Germinal center (tissue), 1 donor: Measurements from ENCODE around the gene KRTAP5-6.
"Not testable (repeated sequence)": the region's sequence is repeated elsewhere in the genome, so short reads cannot be mapped to it uniquely, and the experiment has no call there.

Source experiments
- DNase-seq: peaks from one replicate; pipeline ENCODE4 v3.0.0; 2012; ENCODE audit warnings: mixed read lengths, low spot score

KRTAP5-6 gene

GRCh38 chr11:1661454-1662269 lies 35.3 kb upstream of the KRTAP5-6 start:
- not testable (repeated sequence) for DNase-seq

- not testable (repeated sequence) for DNase-seq
Measured at GRCh38 chr11:1662699-1663283, 34.2 kb upstream of the KRTAP5-6 start.

GRCh38 chr11:1665313-1665712 lies 31.7 kb upstream of the KRTAP5-6 start:
- no peak for DNase-seq

DNA sequence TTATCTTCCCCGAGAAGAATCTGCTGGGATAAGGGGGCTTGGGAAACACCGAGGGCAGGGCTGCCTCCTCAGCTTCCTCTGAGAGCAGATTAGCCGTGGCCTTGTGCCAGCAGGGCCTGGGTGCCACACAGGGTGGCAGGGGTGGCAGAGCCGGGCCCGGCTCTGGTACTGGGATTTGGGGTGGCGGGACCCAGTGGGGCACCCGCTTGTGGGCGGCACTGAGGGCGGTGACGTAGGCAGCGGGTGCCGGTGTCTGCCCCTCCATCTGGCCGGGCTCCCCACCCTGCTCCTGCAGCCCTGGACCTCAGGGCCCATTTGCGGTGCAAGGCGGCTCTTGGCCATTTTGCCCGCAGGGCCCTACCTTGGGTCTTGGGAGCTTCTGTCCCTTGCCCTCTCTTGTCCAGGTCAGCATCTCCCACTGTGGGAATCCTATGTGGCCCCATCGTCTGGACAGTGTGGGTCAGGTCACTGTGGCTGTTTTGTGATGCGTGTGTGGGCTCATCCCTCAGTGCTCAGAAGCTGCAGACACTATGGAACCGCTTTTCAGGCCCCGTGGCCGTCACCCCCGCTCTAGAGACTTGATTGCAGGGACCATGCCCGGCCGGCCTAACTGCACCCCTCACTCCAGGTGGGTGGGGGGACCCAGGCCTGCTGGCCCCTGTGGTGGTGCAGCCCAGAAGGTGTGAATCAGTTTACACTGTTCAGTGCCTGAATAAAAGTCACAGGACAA lies 29.7 kb upstream of the KRTAP5-6 start:
- DNase-seq: no peak

DNA sequence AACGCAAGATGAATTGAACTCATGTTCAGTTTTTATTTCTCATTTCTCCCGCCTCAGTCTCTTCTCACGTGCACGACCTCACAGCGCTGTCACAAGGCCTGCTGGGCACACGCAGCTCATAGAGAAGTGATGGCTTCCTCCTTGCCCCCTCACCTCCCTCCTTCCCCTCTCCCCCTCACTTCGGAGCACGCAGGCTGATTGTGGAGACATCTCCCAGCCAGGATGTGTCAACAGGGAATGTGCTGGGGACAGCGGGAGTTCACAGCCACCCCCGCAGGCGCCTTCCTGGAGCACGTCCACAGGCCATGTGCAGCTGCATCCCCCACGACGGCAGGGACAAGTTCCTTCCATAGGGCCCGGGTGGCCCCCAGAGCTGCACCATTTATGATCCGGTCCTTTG lies 29.1 kb upstream of the KRTAP5-6 start:
- DNase-seq: no peak

- no peak for DNase-seq
Measured at GRCh38 chr11:1668911-1669473, 28.0 kb upstream of the KRTAP5-6 start.

DNA sequence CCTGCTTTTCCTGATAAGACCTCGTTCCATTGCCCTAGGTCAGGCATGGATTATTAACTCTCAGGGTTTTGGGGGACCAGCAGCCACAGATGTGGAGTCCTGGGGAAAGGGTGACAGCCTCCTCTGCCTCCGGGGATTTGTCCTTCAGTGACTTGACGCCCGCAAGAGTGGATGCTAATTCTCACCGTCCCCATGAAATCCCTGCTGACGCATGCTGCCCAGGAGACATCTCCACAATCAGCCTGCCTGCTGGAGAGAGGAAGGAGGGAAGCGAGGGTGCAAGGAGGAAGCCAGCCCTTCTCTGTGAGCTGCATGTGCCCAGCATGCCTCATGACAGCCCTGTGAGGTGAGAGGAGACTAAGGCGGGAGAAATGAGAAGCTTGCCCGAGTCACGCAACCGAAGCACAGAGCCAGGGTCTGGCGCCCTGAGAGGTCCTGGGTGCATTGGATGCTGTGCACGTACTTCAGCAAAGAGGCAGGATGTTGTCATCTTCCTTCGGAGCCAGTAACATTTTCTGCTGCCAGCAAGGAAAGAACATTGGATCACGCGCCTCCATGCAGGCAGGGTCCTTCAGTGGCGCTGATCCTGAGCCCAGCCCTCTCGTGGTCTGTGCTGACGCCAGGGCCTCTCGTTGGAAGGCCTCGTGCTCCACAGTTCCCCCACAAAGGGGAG lies 27.3 kb upstream of the KRTAP5-6 start:
- DNase-seq: no peak

- DNase-seq: not testable (repeated sequence)
Measured at GRCh38 chr11:1670457-1670856, 26.5 kb upstream of the KRTAP5-6 start.

GRCh38 chr11:1670905-1671371 lies 26.1 kb upstream of the KRTAP5-6 start:
- DNase-seq: no peak

DNA sequence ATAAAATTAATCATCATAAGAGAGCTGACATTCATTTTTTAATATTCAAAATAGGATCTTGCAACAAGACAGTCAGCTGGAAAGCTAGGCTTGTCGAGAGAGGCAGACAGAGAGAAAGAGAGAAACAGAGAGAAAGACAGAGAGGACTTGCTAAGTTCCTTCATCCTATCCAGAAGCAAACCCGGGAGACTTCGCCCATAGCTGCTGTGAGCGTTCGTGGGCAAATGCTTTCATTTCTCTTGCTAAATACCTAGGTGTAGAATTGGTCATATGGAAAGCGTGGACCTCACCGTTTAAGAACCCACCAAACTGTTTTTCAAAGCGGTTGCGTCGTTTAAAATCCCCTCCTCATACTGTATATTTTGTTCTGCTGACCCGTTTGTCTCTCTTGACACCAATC lies 25.3 kb upstream of the KRTAP5-6 start:
- DNase-seq: no peak

- no peak for DNase-seq
Measured at GRCh38 chr11:1672613-1673350, 24.2 kb upstream of the KRTAP5-6 start.

DNA sequence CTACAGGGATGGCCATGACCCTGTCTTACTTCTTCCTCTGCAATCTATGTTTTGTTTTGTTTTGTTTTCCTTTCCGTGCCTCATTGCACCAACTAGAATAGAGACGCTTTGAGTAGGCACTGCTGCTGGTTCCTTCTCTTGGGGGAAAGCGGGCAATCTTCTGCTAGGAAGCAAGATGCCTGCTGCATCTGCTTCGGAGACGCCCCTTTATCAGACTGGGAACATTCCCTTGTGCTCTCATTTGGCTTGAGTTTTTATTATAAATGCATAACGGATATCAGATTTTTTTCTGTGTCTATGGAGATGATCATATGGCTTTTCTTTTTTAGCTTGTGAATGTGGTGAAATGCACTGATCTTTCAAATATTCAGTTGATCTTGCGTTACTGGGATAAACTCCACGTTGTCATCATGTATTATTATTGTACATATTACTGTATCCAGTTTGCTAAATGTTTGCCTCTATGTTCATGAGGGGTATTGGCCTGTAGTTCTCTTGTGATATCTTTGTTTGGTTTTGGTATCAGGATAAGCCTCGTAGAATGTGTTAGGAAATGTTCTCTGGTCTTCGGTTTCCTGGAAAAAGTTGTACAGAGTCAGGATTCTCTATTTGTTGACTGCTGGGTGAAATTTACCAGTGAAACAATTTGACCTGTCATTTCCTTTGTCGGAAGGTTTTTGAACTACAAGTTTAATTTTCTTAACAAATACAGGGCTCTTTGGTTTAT lies 23.4 kb upstream of the KRTAP5-6 start:
- DNase-seq: no peak

DNA sequence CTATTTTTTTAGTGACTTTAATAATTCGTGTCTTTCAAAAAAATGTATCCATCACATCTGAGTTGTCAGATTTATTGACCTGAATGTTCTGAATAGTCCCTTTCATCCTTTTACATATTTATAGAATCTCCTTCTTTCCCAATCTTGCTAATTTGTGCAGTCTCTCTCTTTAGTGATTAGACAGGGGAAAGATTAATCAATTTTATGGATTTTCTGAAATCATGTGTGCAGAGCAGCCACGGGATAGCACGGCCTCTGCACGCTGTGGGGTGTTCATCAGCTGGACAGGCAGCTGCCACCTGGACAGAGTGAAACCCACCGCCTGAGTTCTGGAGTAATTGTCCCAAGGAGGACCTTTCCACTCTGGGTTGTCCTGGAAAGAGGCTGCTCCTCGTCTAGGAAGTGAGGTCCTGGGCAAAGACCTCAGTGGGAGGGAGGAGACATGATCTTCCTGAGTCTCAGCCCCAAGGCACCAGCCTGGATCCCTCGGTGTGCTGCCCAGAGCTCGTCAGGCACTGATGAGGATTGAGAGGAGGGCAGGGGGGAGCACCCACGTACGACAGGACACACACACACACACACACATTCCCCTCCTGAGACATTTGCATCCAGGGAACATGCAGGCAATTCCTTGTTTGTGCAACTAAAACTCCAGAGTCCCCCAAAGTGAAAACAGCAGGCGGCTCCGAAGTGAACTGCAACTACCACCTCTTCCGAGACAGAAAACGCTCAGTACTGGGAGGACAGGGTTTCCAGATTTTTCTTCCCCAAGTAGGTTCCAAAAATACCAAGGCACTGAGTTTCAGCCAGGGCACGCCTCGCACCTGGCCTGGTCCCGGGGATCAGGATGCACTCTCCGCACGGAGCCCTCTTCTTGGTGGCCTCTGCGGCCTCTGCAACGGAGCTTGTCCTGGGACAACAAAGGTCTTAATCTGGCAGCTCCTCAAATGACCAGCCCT lies 22.5 kb upstream of the KRTAP5-6 start:
- DNase-seq: no peak

DNA sequence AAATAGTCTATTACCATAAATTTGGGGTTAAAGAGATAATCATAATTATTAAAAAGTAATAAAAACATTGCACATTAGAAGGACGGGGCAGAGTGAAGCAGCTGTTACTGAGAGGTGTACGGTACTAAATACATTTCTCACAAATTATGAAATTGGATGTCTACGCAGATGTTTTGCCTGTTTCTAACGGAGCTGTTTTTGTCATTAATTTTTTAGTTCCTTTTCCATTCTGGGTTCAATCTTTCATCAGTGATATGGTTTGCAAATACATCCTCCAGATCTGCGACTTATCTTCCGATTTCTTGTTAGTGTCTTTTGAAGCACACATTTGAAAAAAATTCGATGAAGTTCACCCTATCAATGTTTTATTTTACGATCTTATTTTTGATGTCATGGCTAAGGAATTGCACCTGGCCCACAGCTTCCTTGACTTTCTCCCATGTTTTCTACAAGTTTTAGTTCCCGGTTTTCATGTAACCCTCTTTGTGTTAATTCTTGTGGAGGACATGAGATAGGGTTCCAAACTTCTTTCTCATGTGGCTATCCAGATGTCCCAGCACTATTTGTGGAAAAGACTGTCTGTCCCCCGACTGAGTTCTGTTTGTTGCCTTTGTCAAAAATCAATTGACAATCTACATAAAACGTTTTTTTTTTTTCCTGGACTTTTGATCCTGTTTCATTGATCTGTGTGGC lies 21.3 kb upstream of the KRTAP5-6 start:
- no peak for DNase-seq

GRCh38 chr11:1676229-1676740 lies 20.7 kb upstream of the KRTAP5-6 start:
- DNase-seq: no peak

DNA sequence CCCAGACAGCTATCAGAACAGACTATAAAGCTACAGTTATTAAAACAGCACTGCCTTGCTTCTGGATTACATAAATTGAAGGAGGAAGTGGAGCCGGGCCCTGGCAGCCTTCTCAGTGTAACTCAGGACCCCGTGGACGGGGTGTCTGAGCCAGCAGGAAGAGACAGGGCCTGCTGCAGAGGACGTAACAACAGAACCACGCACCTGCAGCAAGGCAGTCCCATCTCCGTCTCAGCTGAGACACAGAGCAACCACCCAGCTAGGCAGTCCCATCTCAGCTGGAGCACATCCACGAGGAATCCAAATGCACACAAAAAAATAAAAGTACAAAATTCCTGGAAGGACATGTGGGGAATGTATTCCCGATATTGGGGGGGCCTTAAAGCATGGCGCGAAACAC lies 17.1 kb upstream of the KRTAP5-6 start:
- no peak for DNase-seq

DNA sequence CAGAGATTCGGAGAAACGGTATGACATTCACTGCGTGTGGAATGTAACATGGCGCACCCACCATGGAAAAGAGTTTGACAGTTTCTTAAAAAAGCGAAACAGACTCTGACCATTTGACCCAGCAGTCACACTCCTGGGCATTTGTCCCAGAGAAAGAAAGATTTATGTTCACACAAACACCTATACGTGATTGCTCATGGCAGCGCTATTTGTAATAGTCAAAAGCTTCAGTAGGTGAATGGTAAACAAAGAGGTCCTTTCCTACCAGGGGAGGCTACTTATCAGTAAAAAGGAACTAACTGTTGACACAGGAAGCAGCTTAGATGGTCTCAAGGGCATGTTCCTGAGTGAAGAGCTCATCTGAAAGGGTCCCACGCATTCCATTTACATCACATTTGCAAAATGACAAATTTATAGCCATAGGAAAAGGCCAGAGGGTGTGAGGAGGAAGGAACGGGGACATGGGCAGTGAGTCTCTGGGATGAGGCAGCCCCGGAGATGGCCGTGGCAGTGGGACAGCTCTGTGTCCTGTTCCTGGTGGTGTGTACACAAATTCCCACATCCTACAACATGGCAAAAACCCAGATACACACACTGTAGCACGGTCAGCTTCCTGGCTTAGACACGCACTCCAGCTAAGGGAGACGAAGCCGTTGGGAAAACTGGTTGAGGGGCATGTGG lies 14.6 kb upstream of the KRTAP5-6 start:
- no peak for DNase-seq

DNA sequence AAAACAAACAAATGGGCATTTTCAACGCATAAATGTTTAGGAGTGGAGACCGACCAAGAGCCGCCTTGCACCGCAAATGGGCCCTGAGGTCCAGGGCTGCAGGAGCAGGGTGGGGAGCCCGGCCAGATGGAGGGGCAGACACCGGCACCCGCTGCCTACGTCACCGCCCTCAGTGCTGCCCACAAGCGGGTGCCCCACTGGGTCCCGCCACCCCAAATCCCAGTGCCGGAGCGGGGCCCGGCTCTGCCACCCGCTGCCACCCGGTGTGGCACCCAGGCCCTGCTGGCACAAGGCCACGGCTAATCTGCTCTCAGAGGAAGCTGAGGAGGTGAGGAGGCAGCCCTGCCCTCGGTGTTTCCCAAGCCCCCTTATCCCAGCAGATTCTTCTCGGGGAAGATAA lies 13.8 kb upstream of the KRTAP5-6 start:
- DNase-seq: not testable (repeated sequence)
